ENCODE data around the gene ANXA5. TPM values are rescaled to one million over a fixed set of nuclear protein-coding genes. Genes with fewer than 3 reads are reported as not detected.
"Not testable (repeated sequence)": the region's sequence is repeated elsewhere in the genome, so short reads cannot be mapped to it uniquely, and the experiment has no call there.

ANXA5 gene
- total and polyA plus RNA-seq, 7 donors: 59.1 to 264 (median 116) TPM

GRCh38 chr4:121734571-121734970, 37.8 kb upstream of the ANXA5 start:
- Histone ChIP-seq H3K4me3 (no peak overlapping the region), H3K36me3 (ENCODE audit: insufficient read depth in 1 of 2, low read depth in 1 of 2) (no peaks in the 10 kb centered on the region), H3K27me3 (ENCODE audit: insufficient read depth in 3 of 3, low read length in 2 of 3) (no peaks in the 10 kb centered on the region), H3K4me1 (no peaks in the 10 kb centered on the region), H3K9me3 (no peaks in the 10 kb centered on the region), H3K27ac (no peak overlapping the region)
- 81 to 94% (median 82%) methylated on average over 1 of the region's 1 CpG for WGBS, 3 donors
- intact Hi-C loops (cut with DNase I): loop anchor here in 1 of 2 donors (10.0 kb wide), 1 partner anchor 540 kb away; no protein-coding TSS in a partner anchor
- TF ChIP-seq, protein P1, sequence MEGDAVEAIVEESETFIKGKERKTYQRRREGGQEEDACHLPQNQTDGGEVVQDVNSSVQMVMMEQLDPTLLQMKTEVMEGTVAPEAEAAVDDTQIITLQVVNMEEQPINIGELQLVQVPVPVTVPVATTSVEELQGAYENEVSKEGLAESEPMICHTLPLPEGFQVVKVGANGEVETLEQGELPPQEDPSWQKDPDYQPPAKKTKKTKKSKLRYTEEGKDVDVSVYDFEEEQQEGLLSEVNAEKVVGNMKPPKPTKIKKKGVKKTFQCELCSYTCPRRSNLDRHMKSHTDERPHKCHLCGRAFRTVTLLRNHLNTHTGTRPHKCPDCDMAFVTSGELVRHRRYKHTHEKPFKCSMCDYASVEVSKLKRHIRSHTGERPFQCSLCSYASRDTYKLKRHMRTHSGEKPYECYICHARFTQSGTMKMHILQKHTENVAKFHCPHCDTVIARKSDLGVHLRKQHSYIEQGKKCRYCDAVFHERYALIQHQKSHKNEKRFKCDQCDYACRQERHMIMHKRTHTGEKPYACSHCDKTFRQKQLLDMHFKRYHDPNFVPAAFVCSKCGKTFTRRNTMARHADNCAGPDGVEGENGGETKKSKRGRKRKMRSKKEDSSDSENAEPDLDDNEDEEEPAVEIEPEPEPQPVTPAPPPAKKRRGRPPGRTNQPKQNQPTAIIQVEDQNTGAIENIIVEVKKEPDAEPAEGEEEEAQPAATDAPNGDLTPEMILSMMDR (IDR thresholded peaks at IDR 0.05): no peak
- ATAC-seq: no peak
- DNase-seq: no peak

DNA sequence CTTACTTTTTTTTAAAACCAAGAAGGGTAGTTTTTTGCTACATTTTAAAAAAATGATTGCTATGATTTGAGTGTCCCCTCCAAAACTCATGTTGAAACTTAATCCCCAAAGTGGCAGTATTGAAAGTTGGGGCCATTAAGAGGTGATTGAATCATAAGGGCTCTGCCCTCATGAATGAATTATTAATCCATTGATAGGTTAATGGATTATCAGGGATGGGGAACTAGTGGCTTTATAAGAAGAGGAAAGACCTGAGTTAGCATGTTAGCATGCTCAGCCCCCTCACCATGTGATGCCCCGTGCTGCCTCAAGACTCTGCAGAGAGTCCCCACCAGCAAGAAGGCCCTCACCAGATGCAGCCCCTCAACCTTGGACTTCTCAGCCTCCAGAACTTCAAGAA, 37.2 kb upstream of the ANXA5 start:
- TF ChIP-seq, protein P1 (IDR thresholded peaks at IDR 0.05): no peak
- no peak overlapping the region for H3K27ac ChIP-seq
- ATAC-seq: no peak
- H3K36me3 ChIP-seq (ENCODE audit: insufficient read depth in 1 of 2, low read depth in 1 of 2): no peaks in the 10 kb centered on the region
- no peak overlapping the region for H3K4me3 ChIP-seq
- no peaks in the 10 kb centered on the region for H3K9me3 ChIP-seq
- H3K4me1 ChIP-seq: no peaks in the 10 kb centered on the region
- no peak for DNase-seq
- WGBS, 3 donors: 87 to 90% (median 88%) methylated on average over 1 of the region's 1 CpG
- H3K27me3 ChIP-seq (ENCODE audit: insufficient read depth in 3 of 3, low read length in 2 of 3): no peaks in the 10 kb centered on the region
- intact Hi-C loops (cut with DNase I): loop anchor here in 1 of 2 donors (10.0 kb wide), 1 partner anchor 539 kb away; no protein-coding TSS in a partner anchor

DNA sequence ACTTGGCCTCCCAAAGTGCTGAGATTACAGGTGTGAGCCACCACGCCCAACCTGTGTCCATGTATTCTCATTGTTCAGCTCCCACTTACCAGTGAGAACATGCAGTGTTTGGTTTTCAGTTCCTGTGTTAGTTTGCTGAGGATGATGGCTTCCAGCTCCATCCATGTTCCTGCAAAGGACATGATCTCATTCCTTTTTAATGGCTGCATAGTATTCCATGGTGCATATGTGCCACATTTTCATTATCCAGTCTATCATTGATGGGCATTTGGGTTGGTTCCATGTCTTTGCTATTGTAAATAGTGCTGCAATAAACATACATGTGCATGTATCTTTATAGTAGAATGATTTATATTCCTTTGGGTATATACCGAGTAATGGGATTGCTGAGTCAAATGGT, 33.0 kb upstream of the ANXA5 start:
- not testable (repeated sequence) for H3K27ac ChIP-seq; H3K4me3 ChIP-seq; H3K36me3 ChIP-seq (ENCODE audit: insufficient read depth in 1 of 2, low read depth in 1 of 2); DNase-seq; ATAC-seq; H3K27me3 ChIP-seq (ENCODE audit: insufficient read depth in 3 of 3, low read length in 2 of 3); H3K9me3 ChIP-seq; H3K4me1 ChIP-seq
- intact Hi-C loops (cut with DNase I): loop anchor here in 1 of 2 donors (5.0 to 10.0 kb wide), 2 partner anchors 72 to 535 kb away; no protein-coding TSS in a partner anchor
- 94 to 96% (median 96%) methylated on average over 2 of the region's 2 CpGs for WGBS, 3 donors

- Histone ChIP-seq H3K9me3 (no peaks in the 10 kb centered on the region), H3K27ac (no peak overlapping the region), H3K4me3 (no peak overlapping the region), H3K4me1 (no peaks in the 10 kb centered on the region), H3K27me3 (ENCODE audit: insufficient read depth in 3 of 3, low read length in 2 of 3) (no peaks in the 10 kb centered on the region), H3K36me3 (ENCODE audit: insufficient read depth in 1 of 2, low read depth in 1 of 2) (no peaks in the 10 kb centered on the region)
- intact Hi-C loops (cut with DNase I): loop anchor here in 1 of 2 donors (5.0 kb wide), 1 partner anchor 72 kb away; no protein-coding TSS in a partner anchor
- TF ChIP-seq, protein P1 (IDR thresholded peaks at IDR 0.05): no peak
- ATAC-seq: no peak
- DNase-seq: no peak
- 67 to 79% (median 68%) methylated on average over 3 of the region's 3 CpGs for WGBS, 3 donors
Observed at GRCh38 chr4:121728798-121729226, 32.0 kb upstream of the ANXA5 start.

DNA sequence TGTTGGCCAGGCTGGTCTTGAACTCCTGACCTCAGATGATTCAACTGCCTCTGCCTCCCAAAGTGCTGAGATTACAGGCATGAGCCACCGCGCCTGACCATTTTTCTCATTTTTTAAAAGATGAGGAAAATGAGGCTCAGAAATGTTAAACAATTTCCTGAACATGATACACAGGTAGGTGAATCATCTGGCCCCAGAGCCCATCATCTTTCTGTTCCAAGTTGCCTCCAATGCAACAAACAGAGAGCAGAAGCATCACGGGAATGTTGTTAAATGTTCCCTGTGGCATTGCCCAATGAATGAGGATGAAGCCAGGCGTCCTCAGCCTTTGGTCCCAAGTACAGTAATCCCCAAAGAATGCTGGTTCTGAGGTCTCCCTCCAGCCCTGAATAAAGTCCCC, 31.3 kb upstream of the ANXA5 start:
- H3K9me3 ChIP-seq: no peaks in the 10 kb centered on the region
- no peak for ATAC-seq
- no peak overlapping the region for H3K27ac ChIP-seq
- intact Hi-C loops (cut with DNase I): loop anchor here in 1 of 2 donors (5.0 kb wide), 1 partner anchor 71 kb away; no protein-coding TSS in a partner anchor
- H3K27me3 ChIP-seq (ENCODE audit: insufficient read depth in 3 of 3, low read length in 2 of 3): no peaks in the 10 kb centered on the region
- TF ChIP-seq, protein P1 (IDR thresholded peaks at IDR 0.05): no peak
- no peaks in the 10 kb centered on the region for H3K4me1 ChIP-seq
- H3K4me3 ChIP-seq: no peak overlapping the region
- WGBS, 3 donors: 63 to 67% (median 64%) methylated on average over 4 of the region's 4 CpGs
- no peaks in the 10 kb centered on the region for H3K36me3 ChIP-seq (ENCODE audit: insufficient read depth in 1 of 2, low read depth in 1 of 2)
- peak in 1 of 2 donors; percentile 13 for DNase-seq

Measured in psoas muscle (tissue), 8 donors.